CD4-positive, alpha-beta T cell (primary cell): ENCODE results near the gene ZGPAT. TPM values are rescaled to one million over a fixed set of nuclear protein-coding genes. Genes with fewer than 3 reads are reported as not detected.
A peak's percentile ranks its signal among the peaks of the same experiment; 100 is the strongest.

ENCODE experiments used
- ATAC-seq: fragments of 200-7000 bp; cut with Tn5 transposase; one replicate; pipeline ENCODE4 v1.10.0; 2022; ENCODE audit warnings: mild to moderate bottlenecking; ENCODE audit not compliant: poor library complexity
- CTCF ChIA-PET: fragments of 350-600 bp; sonication (Branson Sonifier 250); formaldehyde crosslinking; loops from one replicate; lab custom pipeline; 2021; ENCODE audit warnings: antibody characterized with exemption, inconsistent platforms; lab: Charles Lee
- POLR2A ChIA-PET: fragments of 350-600 bp; sonication (Branson Sonifier 250); formaldehyde crosslinking; loops from one replicate; lab custom pipeline; 2021; ENCODE audit warnings: antibody characterized with exemption, inconsistent platforms; lab: Charles Lee
- DNase-seq, 14 experiments: peaks; one replicate each; pipeline ENCODE4 v3.0.0-alpha.2; 2013 to 2020; ENCODE audit warnings: mixed read lengths in 2 of 14
- H3K27ac ChIP-seq, 2 donors: one replicate each; pipeline versions ENCODE4 v1.5.1 to v1.7.0; 2013; ENCODE audit warnings: low read length in 2 of 2, low read depth in 1 of 2, mild to moderate bottlenecking in 1 of 2
- H3K27me3 ChIP-seq, 2 experiments: 1 replicate in 1 of 2; 2 replicates in 1 of 2; pipeline versions ENCODE4 v1.6.1 to v1.7.0; 2013; ENCODE audit warnings: low read length in 2 of 2, control low read depth in 1 of 2, mild to moderate bottlenecking in 1 of 2, moderate library complexity in 1 of 2; ENCODE audit not compliant: insufficient read depth in 2 of 2, control insufficient read depth in 1 of 2
- H3K36me3 ChIP-seq: one replicate; pipeline ENCODE4 v1.6.1; 2013; ENCODE audit warnings: low read length, control low read depth; ENCODE audit not compliant: insufficient read depth
- H3K4me1 ChIP-seq: one replicate; pipeline ENCODE4 v1.6.1; 2013; ENCODE audit warnings: low read length, control low read depth; ENCODE audit not compliant: insufficient read depth
- H3K4me3 ChIP-seq: one replicate; pipeline ENCODE4 v1.5.1; 2013; ENCODE audit warnings: mild to moderate bottlenecking, low read length, moderate library complexity
- H3K9me3 ChIP-seq, 2 experiments: 1 replicate in 1 of 2; 2 replicates in 1 of 2; pipeline versions ENCODE4 v1.6.1 to v1.7.0; 2013; ENCODE audit warnings: low read length in 2 of 2, mild to moderate bottlenecking in 2 of 2, control low read depth in 1 of 2, moderate library complexity in 1 of 2; ENCODE audit not compliant: control insufficient read depth in 1 of 2, insufficient read depth in 1 of 2
- H3K27ac Mint-ChIP-seq: one replicate; pipeline ENCODE4 v1.8.0; 2020; ENCODE audit warnings: mixed read lengths
- H3K27me3 Mint-ChIP-seq: one replicate; pipeline ENCODE4 v1.8.0; 2021; ENCODE audit warnings: mixed read lengths
- H3K36me3 Mint-ChIP-seq: one replicate; pipeline ENCODE4 v1.8.0; 2021; ENCODE audit warnings: low read depth, mixed read lengths
- H3K4me1 Mint-ChIP-seq: one replicate; pipeline ENCODE4 v1.8.0; 2021; ENCODE audit warnings: low read depth, mixed read lengths
- H3K4me3 Mint-ChIP-seq: one replicate; pipeline ENCODE4 v1.8.0; 2020; ENCODE audit warnings: mild to moderate bottlenecking, mixed read lengths
- H3K9me3 Mint-ChIP-seq: one replicate; pipeline ENCODE4 v1.8.0; 2020; ENCODE audit warnings: mixed read lengths
- intact Hi-C, 2 experiments: fragments of 100-400 bp; cut with DNase I in 1 of 2; cut with micrococcal nuclease in 1 of 2; formaldehyde crosslinking; loops; one replicate each; pipeline versions ENCODE4 v1.15.1 to v1.9.0; 2023 to 2025; cut with DNase I, micrococcal nuclease
- total RNA-seq, 174 experiments: library from RNA in 2 of 174; stranded (reverse) in 2 of 174; gene quantifications; one replicate each; pipeline ENCODE4 v1.2.3 and lab custom pipeline; 2021 to 2026
- TF ChIP-seq, protein P1 (sequence below): fragments of 200-600 bp; IDR thresholded peaks from one replicate; pipeline ENCODE4 v1.8.0; 2022; ENCODE audit warnings: antibody characterized with exemption, mild to moderate bottlenecking

Gene ZGPAT
- total RNA-seq, 2 experiments from 2014 or later, result 28.2 to 33.4 TPM

DNA sequence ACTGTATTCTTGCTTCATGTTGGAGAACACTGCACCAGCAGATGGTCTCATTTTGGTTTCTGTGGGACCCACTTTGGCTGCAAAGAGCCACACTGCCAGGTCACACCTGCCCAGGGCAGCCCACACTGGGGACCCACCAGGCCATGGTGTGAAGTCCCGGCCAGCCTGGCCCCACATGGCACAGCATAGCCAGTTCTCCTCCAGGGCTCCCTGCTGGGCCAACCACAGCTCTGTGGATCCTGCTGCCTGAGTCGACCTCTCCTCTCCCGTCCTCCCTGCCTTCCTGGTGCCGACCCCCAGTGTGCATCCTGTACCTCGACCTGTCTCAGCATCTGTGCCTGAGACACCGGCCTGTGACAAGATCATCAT is 3.1 kb upstream of the ZGPAT start:
- DNase-seq (peak in 1 of 14 experiments; percentile 13), ATAC-seq (no peak)
- POLR2A ChIA-PET, result interaction anchor here (5.0 kb wide), 1 partner anchor 34 kb away, joined by 168 read pairs; the partner anchor contains the start of genes LIME1 and SLC2A4RG
- H3K4me1 ChIP-seq, result peaks cover 52% of the 10 kb centered on the region
- Mint-ChIP-seq H3K9me3 (no peaks in the 10 kb centered on the region), H3K4me3 (peak overlapping the region; percentile 43), H3K27ac (no peak overlapping the region), H3K36me3 (peaks cover 37% of the 10 kb centered on the region), H3K27me3 (no peaks in the 10 kb centered on the region), H3K4me1 (peaks cover 26% of the 10 kb centered on the region)
- H3K9me3 ChIP-seq, result no peaks in the 10 kb centered on the region
- CTCF ChIA-PET, result no interaction called here
- H3K4me3 ChIP-seq, result no peak overlapping the region
- intact Hi-C loops, result loop anchor here (5.0 to 10.0 kb wide), 4 partner anchors 253 to 358 kb away; partner anchors contain the start of genes SAMD10 (in 2 of the 2), TCEA2 (in 1 of the 2) and UCKL1 (in 1 of the 2)
- TF ChIP-seq, protein P1, sequence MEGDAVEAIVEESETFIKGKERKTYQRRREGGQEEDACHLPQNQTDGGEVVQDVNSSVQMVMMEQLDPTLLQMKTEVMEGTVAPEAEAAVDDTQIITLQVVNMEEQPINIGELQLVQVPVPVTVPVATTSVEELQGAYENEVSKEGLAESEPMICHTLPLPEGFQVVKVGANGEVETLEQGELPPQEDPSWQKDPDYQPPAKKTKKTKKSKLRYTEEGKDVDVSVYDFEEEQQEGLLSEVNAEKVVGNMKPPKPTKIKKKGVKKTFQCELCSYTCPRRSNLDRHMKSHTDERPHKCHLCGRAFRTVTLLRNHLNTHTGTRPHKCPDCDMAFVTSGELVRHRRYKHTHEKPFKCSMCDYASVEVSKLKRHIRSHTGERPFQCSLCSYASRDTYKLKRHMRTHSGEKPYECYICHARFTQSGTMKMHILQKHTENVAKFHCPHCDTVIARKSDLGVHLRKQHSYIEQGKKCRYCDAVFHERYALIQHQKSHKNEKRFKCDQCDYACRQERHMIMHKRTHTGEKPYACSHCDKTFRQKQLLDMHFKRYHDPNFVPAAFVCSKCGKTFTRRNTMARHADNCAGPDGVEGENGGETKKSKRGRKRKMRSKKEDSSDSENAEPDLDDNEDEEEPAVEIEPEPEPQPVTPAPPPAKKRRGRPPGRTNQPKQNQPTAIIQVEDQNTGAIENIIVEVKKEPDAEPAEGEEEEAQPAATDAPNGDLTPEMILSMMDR, result no peak
- no peaks in the 10 kb centered on the region for H3K27me3 ChIP-seq
- H3K36me3 ChIP-seq, result peaks cover 48% of the 10 kb centered on the region
- no peak overlapping the region for H3K27ac ChIP-seq

DNA sequence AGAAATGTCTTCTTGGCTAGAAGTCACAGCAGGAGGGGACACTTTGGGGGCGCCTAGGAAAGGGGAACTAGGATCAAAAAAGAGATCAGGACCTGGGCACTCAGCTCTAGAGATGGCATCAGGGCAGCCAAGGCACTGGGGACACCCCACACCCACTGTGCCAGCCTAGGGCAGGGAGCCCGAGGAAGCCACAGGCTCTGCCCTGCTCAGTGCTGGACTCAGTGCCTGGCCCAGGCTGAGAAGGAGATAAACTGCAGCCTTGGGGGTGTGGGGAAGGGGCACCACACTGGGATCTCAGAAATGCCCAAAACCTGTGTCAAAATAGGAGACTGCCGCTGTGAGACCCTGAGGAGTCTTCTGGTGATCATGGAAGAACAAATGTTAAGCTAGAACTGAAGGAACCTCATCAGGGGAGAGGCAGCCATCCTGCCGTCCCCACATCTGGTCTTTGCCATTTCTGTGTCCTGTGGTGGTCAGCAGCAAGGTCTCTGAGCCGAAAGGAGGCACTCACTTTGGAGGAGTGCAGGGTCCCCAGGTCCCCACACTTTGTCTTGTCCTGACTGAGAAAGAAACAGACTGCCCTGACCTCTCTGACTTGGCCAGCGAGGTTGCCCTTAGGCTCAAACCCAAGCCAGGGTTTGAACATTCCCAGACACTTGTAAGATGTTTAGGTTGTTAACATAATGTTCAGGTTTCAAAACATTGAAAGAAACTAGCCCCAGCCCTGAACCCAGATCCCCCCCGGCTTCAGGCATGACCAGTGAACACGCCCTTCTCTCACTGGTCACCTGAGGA is 2.4 kb upstream of the ZGPAT start:
- no peaks in the 10 kb centered on the region for H3K9me3 Mint-ChIP-seq
- ATAC-seq (no peak), DNase-seq (peak in 1 of 14 experiments; percentile 11)
- H3K36me3 ChIP-seq, result peaks cover 49% of the 10 kb centered on the region
- H3K9me3 ChIP-seq, result no peaks in the 10 kb centered on the region
- H3K4me1 Mint-ChIP-seq, result peaks cover 29% of the 10 kb centered on the region
- H3K4me3 Mint-ChIP-seq, result peak overlapping the region; percentile 43
- H3K27me3 Mint-ChIP-seq, result no peaks in the 10 kb centered on the region
- peaks cover 54% of the 10 kb centered on the region for H3K4me1 ChIP-seq
- TF ChIP-seq, protein P1, result no peak
- POLR2A ChIA-PET, result interaction anchor here (0.9 to 5.0 kb wide), 4 partner anchors 33 to 184 kb away, joined by 3 to 168 read pairs (median 13); partner anchors contain the start of genes LIME1, PPDPF and SLC2A4RG
- CTCF ChIA-PET, result interaction anchor here (1.2 to 3.9 kb wide), 4 partner anchors 31 to 272 kb away, joined by 3 to 44 read pairs (median 10); partner anchors contain the start of genes LIME1, SLC2A4RG and TPD52L2
- peak overlapping the region in 1 of 2 donors; percentile 71 for H3K27ac ChIP-seq
- H3K36me3 Mint-ChIP-seq, result peaks cover 41% of the 10 kb centered on the region
- H3K27me3 ChIP-seq, result no peaks in the 10 kb centered on the region
- peak overlapping the region; percentile 89 for H3K27ac Mint-ChIP-seq
- no peak overlapping the region for H3K4me3 ChIP-seq
- intact Hi-C loops, result loop anchor here (1.0 to 10.0 kb wide), 10 partner anchors 31 to 357 kb away; partner anchors contain the start of genes SAMD10 (in 2 of the 2), LIME1 (in 1 of the 2), RTEL1 (in 1 of the 2) and TCEA2 (in 1 of the 2)

DNA sequence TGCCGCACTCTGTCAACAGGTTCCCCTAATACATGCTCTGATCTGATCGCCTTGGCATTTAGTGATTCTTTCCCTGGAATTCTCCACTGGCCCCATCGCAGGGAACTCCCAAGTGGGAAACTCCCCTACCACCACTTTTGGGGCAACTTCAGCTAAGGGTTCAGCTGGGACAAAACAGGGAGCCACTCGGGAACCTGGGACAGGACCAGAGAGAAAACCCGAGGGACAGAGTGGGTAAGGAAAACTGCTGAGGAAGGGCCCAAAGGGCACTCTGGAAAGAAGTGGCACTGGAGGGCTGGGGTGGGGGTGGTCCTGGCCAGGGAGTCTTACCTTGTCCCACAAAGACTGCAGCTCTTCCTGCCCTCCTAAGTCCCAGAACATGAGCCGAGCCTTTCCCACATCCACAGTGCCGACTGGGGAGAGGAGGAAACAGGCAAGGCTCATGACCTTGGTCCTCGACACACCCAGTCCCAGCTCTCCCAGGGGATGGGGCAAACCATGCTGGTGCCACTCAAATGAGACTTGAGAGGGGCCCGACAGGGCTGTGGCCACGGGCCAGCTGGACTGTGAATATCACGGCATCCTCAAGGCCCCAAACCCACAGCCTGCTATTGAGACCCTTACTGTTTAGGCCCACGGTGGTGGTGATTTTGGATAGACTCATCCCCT is 1.7 kb upstream of the ZGPAT start:
- Histone ChIP-seq H3K4me3 (peak overlapping the region; percentile 76), H3K4me1 (peaks cover 47% of the 10 kb centered on the region), H3K9me3 (no peaks in the 10 kb centered on the region), H3K36me3 (peaks cover 52% of the 10 kb centered on the region), H3K27me3 (no peaks in the 10 kb centered on the region), H3K27ac (peak overlapping the region; percentile 17 to 71)
- TF ChIP-seq, protein P1, result no peak
- Mint-ChIP-seq H3K27ac (peak overlapping the region; percentile 89), H3K27me3 (no peaks in the 10 kb centered on the region), H3K9me3 (no peaks in the 10 kb centered on the region), H3K4me3 (peak overlapping the region; percentile 88), H3K36me3 (peaks cover 48% of the 10 kb centered on the region), H3K4me1 (peaks cover 37% of the 10 kb centered on the region)
- ChIA-PET CTCF (interaction anchor here (0.6 to 3.9 kb wide), 14 partner anchors 21 to 332 kb away, joined by 3 to 44 read pairs (median 4); partner anchors contain the start of genes LIME1, RTEL1, SLC2A4RG and TPD52L2), POLR2A (interaction anchor here (0.9 to 5.0 kb wide), 8 partner anchors 8 to 185 kb away, joined by 3 to 168 read pairs (median 13); partner anchors contain the start of genes GMEB2, LIME1, PPDPF and SLC2A4RG)
- ATAC-seq (no peak), DNase-seq (peak in 1 of 14 experiments; percentile 26)
- intact Hi-C loops, result loop anchor here (1.0 to 10.0 kb wide), 10 partner anchors 31 to 356 kb away; partner anchors contain the start of genes SAMD10 (in 2 of the 2), LIME1 (in 1 of the 2), RTEL1 (in 1 of the 2) and TCEA2 (in 1 of the 2)
